Putamen (tissue), 1 donor: ENCODE data around the gene CPN1.
A peak's percentile ranks its signal among the peaks of the same experiment; 100 is the strongest.
"Not testable (repeated sequence)": the region's sequence is repeated elsewhere in the genome, so short reads cannot be mapped to it uniquely, and the experiment has no call there.

ENCODE experiments used
- DNase-seq: peaks from one replicate; pipeline ENCODE4 v3.0.0-alpha.2; 2016; ENCODE audit warnings: low spot score

The CPN1 gene

GRCh38 chr10:100022403-100022802, 59.3 kb downstream of the CPN1 start:
- no peak for DNase-seq

- no peak for DNase-seq
Measured at GRCh38 chr10:100021322-100021721, 60.3 kb downstream of the CPN1 start.

GRCh38 chr10:100020886-100021253, 60.8 kb downstream of the CPN1 start:
- DNase-seq = no peak

- DNase-seq = no peak
Measured at GRCh38 chr10:100020142-100020885, 61.4 kb downstream of the CPN1 start.

DNA sequence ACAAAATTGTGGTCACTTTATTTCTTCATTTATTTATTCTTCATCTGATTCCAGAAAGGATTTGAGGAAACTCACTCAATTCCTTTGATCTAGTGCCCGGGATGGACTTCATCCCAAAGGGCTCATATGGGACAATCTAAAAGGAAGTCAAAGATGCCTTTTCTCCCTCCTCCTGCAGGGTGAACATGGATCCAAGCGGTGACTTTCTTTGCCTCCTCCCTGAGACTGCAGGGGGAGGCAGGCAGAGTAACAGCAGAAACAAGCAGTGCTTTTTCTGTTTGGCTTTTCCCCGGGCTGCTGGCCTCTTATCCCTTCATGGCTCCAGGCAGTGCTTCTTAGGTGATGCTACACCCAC, 61.9 kb downstream of the CPN1 start:
- DNase-seq = no peak

- DNase-seq = no peak
Measured at GRCh38 chr10:100014071-100014762, 67.5 kb downstream of the CPN1 start.

DNA sequence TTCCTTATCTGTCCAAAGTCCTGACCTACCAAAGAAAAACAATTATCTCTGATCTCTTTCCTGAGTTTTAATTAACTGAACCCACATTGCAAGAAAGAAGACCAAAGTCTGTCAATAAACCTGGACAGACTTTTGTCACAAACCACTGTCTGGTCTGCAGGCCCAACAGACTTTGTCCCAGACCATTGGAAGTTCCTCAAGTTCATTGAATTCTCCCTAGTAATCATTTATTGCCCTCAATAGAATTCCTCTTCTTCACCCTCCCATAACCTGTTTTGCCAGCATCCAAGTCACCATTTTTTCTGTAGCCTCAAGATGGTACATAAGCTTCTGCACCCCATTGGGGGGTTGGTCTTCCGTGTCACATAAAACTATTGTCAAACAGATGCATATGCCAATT, 68.0 kb downstream of the CPN1 start:
- DNase-seq = no peak

DNA sequence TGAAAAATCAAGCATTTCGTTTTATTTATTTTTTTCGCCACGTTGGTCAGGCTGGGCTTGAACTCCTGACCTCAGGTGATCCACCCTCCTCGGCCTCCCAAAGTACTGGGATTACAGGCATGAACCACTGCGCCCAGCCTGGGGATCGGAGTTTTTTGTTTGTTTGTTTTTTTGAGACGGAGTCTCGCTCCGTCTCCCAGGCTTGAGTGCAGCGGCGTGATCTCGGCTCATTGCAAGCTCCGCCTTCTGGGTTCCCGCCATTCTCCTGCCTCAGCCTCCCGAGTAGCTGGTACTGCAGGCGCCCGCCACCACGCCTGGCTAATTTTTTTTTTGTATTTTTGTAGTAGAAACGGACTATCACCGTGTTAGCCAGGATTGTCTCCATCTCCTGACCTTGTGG, 69.8 kb downstream of the CPN1 start:
- not testable (repeated sequence) for DNase-seq

DNA sequence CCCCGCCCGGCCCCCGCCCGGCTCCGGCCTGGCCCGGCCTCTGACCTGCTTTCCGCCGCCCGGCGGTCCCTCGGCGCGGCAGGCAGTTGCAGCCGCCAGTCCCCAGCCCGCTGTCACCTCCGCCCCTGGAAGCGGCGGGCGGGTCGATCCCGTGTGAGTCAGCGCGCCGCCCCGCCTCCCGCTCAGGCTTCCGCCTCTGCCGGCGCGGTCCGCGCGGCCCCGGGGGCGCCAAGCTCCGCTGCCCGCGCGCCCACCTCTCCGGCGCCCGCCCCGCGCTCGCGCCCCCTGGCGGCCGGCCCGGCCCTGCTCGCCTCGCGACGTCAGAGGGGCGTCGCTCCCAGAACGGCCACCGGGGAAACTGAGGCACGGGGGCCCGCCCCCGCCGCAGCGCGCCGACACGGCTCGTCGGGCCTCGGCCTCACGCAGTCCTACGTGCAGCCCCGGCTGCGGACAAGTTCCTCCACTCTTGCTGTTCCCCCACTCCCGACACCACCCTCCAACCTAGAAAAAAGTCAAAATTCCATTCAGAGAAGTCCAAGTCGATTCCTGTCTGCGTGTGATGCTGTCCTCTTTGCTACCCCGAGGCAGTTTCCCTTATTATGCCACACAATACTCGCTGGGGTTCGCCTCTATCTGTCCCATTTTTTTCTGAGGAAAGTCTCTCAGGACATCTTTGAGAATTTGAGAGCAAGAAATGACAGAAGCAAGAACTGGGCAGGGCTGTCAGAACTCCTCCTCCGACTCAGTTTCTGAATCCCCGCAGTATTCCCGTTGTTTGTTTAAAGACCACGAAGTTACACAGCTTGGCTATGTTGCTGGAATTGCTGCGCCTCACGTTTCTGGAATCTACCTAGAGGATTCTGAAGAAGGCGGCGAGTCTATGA, 71.6 kb downstream of the CPN1 start, which contains the start of gene DNMBP:
Gene DNMBP (minus strand): TSS at position 155 of the 884 bp plus-strand sequence. CDS start 37,823 bp downstream, outside the sequence.
- peak; percentile 53 for DNase-seq

GRCh38 chr10:100009283-100009792, 72.3 kb downstream of the CPN1 start:
- DNase-seq = peak; percentile 36

GRCh38 chr10:100008708-100009282, 72.9 kb downstream of the CPN1 start:
- no peak for DNase-seq

GRCh38 chr10:100008142-100008522, 73.5 kb downstream of the CPN1 start:
- DNase-seq = no peak

- DNase-seq = no peak
Measured at GRCh38 chr10:100007231-100008141, 74.2 kb downstream of the CPN1 start.

- DNase-seq = no peak
Measured at GRCh38 chr10:100006243-100006886, 75.3 kb downstream of the CPN1 start.

GRCh38 chr10:100004805-100005510, 76.7 kb downstream of the CPN1 start:
- DNase-seq = no peak

GRCh38 chr10:100000109-100000644, 81.5 kb downstream of the CPN1 start:
- DNase-seq = no peak

- DNase-seq = no peak
Measured at GRCh38 chr10:99999319-100000108, 82.2 kb downstream of the CPN1 start.

GRCh38 chr10:99998889-99999288, 82.8 kb downstream of the CPN1 start:
- no peak for DNase-seq
